ENCODE results near the gene RERE.

The RERE gene

DNA sequence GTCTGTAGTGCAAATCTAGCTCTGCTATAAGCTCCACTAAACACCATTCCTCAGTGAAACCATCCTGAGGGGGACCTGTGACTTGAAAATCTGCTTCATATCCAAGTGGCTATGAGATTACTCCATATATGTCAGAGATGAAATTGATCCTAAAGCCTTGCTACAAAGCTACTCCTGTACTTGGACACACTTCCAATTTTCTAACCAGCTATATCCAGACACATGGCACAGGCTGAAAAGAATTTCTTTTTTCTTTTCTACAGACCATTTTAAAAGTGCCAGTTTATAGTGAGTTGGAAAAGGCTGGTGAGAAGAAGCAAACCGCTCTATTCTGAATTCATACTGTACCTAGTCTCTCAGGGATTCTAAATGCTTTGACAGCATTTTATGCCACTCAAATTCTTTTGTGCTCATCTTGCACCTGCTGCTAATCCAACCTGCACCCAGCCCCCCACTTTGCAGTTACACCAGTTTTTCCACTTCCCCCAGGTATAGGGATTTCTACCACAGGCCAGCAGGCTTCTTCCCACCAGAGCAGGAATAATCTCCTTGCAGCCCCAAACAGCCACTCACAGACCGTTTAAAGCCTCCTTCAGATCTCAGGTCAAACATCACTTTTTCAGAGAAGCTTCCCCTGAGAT, 112.5 kb downstream of the RERE start:
- TF ChIP-seq, protein P1, sequence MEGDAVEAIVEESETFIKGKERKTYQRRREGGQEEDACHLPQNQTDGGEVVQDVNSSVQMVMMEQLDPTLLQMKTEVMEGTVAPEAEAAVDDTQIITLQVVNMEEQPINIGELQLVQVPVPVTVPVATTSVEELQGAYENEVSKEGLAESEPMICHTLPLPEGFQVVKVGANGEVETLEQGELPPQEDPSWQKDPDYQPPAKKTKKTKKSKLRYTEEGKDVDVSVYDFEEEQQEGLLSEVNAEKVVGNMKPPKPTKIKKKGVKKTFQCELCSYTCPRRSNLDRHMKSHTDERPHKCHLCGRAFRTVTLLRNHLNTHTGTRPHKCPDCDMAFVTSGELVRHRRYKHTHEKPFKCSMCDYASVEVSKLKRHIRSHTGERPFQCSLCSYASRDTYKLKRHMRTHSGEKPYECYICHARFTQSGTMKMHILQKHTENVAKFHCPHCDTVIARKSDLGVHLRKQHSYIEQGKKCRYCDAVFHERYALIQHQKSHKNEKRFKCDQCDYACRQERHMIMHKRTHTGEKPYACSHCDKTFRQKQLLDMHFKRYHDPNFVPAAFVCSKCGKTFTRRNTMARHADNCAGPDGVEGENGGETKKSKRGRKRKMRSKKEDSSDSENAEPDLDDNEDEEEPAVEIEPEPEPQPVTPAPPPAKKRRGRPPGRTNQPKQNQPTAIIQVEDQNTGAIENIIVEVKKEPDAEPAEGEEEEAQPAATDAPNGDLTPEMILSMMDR (IDR thresholded peaks at IDR 0.05; ENCODE audit: low read length, missing control alignments), result no peak
- DNase-seq (ENCODE audit: low read depth), result no peak
- no peak overlapping the region for H3K4me3 ChIP-seq (replicated peaks; ENCODE audit: low read depth, low read length)

DNA sequence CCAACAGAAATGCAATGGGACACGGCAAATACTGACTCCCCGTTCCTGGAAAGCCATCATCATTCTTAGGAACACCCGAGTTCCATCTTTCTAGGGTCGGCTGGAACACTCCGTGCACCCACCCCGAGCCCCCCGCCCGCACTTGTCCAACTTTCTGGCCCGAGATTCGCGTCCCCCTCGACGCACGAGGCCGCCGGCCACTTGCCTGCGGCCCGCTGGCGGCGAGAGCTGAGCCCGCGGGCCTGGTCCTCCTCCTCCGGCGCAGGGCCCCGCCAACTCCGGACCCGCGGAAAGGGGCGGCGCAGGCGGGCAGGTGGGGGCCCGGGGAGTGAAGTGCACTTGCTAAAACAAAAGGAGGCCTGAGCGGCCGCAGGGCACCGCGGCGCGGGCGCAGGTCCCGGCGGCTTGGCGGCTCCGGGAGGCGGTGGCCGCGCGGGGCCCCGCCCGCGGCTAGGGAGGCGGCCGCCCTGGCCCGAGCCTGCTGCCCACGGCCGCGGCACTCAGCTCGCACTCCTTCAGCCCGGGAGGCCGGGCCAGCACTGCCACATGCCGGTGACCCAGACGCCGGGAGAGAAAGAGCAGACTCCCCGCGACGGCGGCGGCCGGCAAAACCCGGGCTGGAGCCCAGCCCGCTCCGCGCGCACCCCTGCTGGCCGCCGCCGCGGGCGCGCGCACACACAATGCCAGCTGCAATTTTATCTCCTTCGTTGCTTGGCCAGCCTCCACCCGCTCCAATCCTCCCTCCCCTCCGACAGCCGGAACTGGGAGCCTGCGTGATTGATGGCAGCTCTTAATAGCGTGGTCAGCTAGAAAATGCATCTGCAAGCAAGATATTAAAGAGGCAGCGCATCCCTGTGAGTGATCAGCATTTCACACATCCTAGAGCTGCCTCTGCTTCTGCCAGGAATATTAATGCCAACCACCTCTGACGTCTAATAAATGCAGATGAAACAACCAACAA, 114.3 kb downstream of the RERE start:
- TF ChIP-seq, protein P1 (IDR thresholded peaks at IDR 0.05; ENCODE audit: low read length, missing control alignments), result no peak
- DNase-seq (ENCODE audit: low read depth), result peak; percentile 93
- peak overlapping the region; percentile 60 for H3K4me3 ChIP-seq (replicated peaks; ENCODE audit: low read depth, low read length)

- peak; percentile 28 for DNase-seq (ENCODE audit: low read depth)
- peak overlapping the region; percentile 60 for H3K4me3 ChIP-seq (replicated peaks; ENCODE audit: low read depth, low read length)
- TF ChIP-seq, protein P1 (IDR thresholded peaks at IDR 0.05; ENCODE audit: low read length, missing control alignments), result no peak
These were observed 115.0 kb downstream of the RERE start for GRCh38 chr1:8702472-8702849.

DNA sequence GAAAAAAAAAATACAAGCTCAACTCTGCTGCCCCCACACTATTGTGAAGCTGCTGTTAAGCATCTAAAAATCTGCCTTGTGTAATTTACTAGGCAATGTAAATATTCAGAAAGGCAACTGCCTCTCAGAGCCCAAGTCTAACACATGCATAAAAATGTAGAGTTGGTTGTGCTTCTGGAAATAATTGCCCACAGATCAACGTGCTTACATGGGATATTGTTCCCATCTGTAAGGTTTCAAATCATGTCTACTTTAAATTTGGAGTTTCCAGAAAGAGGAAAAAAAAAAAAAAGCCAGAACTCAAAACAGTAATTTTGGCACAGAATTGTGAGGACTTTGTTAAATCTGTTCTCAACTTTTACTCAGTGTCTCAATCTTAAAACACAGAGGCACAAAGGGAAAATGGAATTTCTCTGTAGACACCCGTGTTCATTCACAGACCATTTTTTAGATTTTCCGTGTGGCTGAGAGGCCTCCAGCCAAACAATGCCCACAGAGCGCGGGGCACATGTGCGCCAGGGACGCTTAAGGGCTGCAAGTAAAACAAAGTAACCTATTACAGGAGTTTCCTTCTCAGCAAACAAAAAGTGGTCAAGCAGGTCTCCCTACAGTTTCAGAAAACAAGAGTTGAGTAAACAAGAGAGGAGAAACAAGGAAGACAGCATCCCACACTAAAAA, 115.5 kb downstream of the RERE start:
- H3K4me3 ChIP-seq (replicated peaks; ENCODE audit: low read depth, low read length), result peak overlapping the region; percentile 60
- TF ChIP-seq, protein P1 (IDR thresholded peaks at IDR 0.05; ENCODE audit: low read length, missing control alignments), result no peak
- peak; percentile 53 for DNase-seq (ENCODE audit: low read depth)

DNA sequence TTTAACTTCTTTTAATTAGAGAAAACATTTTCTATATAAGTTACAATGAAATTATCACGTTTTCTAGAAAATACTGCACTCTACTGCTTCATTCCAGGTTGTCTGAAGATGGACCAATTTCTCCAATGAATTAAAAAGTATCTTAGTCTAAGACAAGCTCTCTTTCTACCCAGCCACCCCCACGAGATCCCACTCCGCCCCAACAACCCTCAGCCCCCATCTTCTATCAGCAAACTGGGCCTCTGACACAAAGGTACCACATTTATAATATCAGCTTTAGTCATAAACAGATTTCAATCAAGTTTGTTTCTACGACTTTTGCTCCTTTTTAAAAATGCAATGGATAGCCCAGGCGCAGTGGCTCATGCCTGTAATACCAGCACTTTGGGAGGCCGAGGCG, 117.8 kb downstream of the RERE start:
- TF ChIP-seq, protein P1 (IDR thresholded peaks at IDR 0.05; ENCODE audit: low read length, missing control alignments), result no peak

DNA sequence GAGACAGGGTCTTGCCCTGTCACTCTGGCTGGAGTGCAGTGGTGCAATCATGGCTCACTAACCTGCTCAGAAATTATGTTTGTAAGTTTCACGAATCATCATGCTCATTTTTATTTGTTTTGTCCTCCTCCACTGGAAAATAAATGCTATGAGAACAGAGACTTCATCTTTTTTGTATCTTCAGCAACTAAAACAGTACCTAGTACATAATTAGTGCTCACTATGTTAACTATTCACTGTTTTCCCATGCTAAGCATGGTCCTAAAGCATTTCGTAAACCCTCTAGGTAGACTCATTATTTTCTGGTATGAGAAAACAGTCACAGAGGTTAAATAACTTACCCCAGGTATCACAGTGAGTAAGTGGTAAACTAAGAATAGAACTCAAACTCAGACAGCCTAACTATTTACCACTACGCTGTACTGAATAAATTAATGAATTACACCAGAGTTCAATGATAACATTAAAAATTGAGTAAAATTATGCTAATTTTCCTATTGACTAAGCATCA, 118.4 kb downstream of the RERE start:
- no peak overlapping the region for H3K4me3 ChIP-seq (replicated peaks; ENCODE audit: low read depth, low read length)
- no peak for DNase-seq (ENCODE audit: low read depth)
- TF ChIP-seq, protein P1 (IDR thresholded peaks at IDR 0.05; ENCODE audit: low read length, missing control alignments), result no peak

More for the DNA sequence above, 117.8 kb downstream of the RERE start:
- H3K4me3 ChIP-seq (replicated peaks; ENCODE audit: low read depth, low read length), result no peak overlapping the region
- DNase-seq (ENCODE audit: low read depth), result no peak
